Lower leg skin (tissue), 4 donors: ENCODE data around the gene KDM2B. TPM values are rescaled to one million over a fixed set of nuclear protein-coding genes. Genes with fewer than 3 reads are reported as not detected.

Experiments
- DNase-seq, 2 donors: peaks; one replicate each; pipeline ENCODE4 v3.0.0-alpha.2; 2019; ENCODE audit warnings: low spot score in 2 of 2
- H3K4me3 ChIP-seq: fragments of 200-600 bp; sonication (generic); 2 replicates; pipeline ENCODE4 v1.5.1; 2017; ENCODE audit warnings: mild to moderate bottlenecking, low read depth; ENCODE audit not compliant: poor library complexity, severe bottlenecking
- POLR2A ChIP-seq, 2 donors: fragments of 450-650 bp; IDR thresholded peaks; one replicate each; pipeline ENCODE4 v1.6.1; 2016 to 2017; ENCODE audit warnings: antibody characterized with exemption in 2 of 2, mild to moderate bottlenecking in 1 of 2, moderate library complexity in 1 of 2
- WGBS, 2 donors: methylation state at CpG; one replicate each; pipeline ENCODE4 v1.1.5; 2018; 5-methylcytosine and 5-hydroxymethylcytosine counted together
- intact Hi-C: fragments of 100-400 bp; cut with DNase I; formaldehyde crosslinking; loops from one replicate; pipeline ENCODE4 v1.15.0; 2023; ENCODE audit warnings: low total_unique reads
- total RNA-seq, 4 donors: library from RNA; depleted of rRNA; stranded (reverse); fragments of >200 nt; gene quantifications; one replicate each; pipeline ENCODE4 v1.1.0, GENCODE V29; 2016
- TF ChIP-seq, protein P1 (sequence below), 3 donors: fragments of 450-650 bp; IDR thresholded peaks; one replicate each; pipeline ENCODE4 v1.5.1; 2016; ENCODE audit warnings: antibody characterized with exemption in 3 of 3, mild to moderate bottlenecking in 3 of 3, moderate library complexity in 2 of 3

Gene KDM2B
- total RNA-seq, 4 donors from 2014 or later = 28.9 to 72.1 (median 47.9) TPM

DNA sequence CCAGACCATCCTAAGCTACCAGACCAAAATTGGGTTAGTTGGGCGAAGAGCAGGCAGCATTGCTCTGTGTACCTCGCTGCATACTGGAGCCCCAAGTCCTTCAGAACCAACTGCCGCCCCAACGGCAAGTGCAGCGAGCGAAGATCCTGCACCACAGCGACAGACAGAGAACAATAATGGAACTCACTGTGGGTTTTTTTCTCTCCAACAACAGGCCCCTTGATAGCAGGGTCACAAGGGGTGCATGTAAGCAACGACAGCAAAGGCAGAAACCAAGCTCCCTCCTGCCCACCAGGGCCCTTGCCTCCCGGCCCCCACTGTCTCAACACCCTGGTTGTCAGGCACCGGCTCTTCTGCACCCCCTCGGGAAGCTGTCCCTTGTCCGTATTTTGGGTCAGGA, 141.9 kb downstream of the KDM2B start:
- no peak for TF ChIP-seq POLR2A (IDR thresholded peaks at IDR 0.05)
- TF ChIP-seq, protein P1, sequence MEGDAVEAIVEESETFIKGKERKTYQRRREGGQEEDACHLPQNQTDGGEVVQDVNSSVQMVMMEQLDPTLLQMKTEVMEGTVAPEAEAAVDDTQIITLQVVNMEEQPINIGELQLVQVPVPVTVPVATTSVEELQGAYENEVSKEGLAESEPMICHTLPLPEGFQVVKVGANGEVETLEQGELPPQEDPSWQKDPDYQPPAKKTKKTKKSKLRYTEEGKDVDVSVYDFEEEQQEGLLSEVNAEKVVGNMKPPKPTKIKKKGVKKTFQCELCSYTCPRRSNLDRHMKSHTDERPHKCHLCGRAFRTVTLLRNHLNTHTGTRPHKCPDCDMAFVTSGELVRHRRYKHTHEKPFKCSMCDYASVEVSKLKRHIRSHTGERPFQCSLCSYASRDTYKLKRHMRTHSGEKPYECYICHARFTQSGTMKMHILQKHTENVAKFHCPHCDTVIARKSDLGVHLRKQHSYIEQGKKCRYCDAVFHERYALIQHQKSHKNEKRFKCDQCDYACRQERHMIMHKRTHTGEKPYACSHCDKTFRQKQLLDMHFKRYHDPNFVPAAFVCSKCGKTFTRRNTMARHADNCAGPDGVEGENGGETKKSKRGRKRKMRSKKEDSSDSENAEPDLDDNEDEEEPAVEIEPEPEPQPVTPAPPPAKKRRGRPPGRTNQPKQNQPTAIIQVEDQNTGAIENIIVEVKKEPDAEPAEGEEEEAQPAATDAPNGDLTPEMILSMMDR (IDR thresholded peaks at IDR 0.05) = no peak
- DNase-seq = peak in 1 of 2 donors; percentile 18
- intact Hi-C loops = no loop called here
- H3K4me3 ChIP-seq = no peak overlapping the region
- 87 to 93% methylated on average over 12 of the region's 12 CpGs for WGBS, 2 donors

DNA sequence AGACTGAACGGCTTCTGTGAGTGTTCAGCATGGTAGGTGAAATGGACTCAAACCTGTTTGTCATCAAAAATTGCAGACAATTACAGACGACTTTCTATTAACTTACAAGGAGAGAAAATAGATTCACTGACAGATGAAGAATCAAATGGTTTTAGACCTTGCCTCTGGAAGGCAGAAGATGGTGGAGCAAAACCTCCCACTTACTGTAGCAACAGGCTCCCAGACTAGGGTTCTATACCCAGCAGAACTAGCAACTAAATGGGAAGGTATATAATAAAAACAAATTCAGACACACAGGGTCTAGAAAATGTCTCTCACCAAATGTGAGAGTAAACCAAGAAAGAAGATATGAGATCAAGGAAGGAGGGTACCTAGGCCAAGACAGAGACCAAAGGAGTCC, 144.1 kb downstream of the KDM2B start:
- no peak overlapping the region for H3K4me3 ChIP-seq
- intact Hi-C loops = no loop called here
- no peak for TF ChIP-seq POLR2A (IDR thresholded peaks at IDR 0.05)
- TF ChIP-seq, protein P1 (IDR thresholded peaks at IDR 0.05) = no peak
- 86 to 94% methylated on average over 2 of the region's 2 CpGs for WGBS, 2 donors
- DNase-seq = no peak

DNA sequence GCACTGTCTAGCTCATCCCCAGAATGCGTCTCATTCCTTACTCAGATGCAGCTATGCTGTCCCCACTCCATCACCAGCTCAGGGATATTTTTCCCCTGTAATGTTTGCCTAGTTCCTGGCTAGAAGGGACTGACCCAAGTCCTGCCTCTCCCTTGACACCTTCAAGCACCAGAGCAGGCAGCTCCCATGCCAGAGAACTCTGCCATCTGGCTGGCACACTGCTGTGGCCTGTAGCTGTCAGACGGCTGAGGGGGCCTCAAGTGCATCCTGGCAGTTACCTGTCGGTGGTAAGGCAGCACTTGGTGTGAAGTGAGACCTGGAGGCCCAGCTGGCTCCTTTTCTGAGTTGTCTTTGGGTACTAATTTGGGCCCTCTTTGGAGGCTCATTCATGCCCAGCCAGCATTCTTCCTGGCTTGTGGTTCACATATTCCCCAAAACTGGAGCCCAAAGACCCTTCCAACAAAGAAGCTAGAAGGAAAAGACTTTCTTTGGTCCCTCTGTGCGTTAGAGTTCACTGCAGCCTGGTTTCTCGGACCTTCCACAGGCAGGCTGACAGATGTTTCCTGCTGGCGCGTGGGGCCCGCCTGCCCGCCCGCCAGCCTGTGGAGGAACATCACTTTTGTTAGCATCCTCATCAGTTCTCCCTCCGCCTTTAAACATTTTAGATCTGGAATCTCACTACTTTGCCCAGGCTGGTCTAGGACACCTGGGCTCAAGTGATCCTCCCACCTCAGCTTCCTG, 147.9 kb downstream of the KDM2B start:
- DNase-seq = peak in 1 of 2 donors; percentile 34
- H3K4me3 ChIP-seq = no peak overlapping the region
- intact Hi-C loops = no loop called here
- TF ChIP-seq POLR2A (IDR thresholded peaks at IDR 0.05) = no peak
- TF ChIP-seq, protein P1 (IDR thresholded peaks at IDR 0.05) = no peak
- WGBS, 2 donors = 85 to 89% methylated on average over 11 of the region's 11 CpGs

DNA sequence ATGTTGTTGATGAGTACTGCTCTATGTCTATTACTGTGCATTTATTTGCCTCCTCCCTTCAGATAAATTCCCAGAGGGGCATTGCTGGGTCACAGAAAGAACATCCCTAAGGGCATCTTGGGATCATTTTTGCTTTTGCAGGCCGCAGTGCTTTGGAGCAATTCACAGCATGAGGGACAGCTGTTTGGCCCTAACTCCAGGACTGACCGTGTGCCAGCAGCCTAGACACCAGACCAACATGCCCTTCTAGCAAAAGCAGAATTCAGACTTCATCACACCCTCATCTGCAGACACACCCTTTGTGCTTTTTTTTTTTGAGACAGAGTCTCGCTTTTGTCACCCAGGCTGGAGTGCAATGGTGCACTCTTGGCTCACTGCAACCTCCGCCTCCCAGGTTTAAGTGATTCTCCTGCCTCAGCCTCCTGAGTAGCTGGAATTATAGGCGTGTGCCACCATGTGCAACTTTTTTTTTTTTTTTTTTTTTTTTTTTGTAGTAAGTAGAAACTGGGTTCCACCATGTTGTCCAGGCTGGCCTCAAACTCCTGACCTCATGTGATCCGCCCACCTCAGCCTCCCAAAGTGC, 149.9 kb downstream of the KDM2B start:
- peak in 1 of 2 donors; percentile 34 for DNase-seq
- no peak overlapping the region for H3K4me3 ChIP-seq
- 84% methylated on average over 6 of the region's 6 CpGs for WGBS, 2 donors
- TF ChIP-seq, protein P1 (IDR thresholded peaks at IDR 0.05) = no peak
- no peak for TF ChIP-seq POLR2A (IDR thresholded peaks at IDR 0.05)
- intact Hi-C loops = no loop called here

DNA sequence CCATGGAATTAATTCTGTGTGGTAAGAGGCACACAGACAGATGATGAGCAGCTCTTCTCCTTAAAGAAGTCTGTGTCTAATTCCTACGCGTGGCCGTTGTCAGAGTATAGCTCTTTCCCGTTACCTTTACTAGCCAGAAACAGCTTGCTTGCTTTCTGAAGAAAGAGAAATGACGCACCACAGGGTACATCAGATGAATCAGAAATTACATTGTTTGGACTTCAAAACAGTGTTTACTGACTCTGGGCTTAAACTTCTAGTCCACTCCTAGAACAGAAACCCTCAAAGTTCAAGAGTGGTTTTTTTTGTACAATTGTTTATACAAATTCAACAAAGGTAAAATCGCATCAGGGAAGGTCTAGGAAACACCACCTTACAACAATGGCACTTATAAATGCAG, 151.9 kb downstream of the KDM2B start:
- intact Hi-C loops = no loop called here
- TF ChIP-seq POLR2A (IDR thresholded peaks at IDR 0.05) = no peak
- TF ChIP-seq, protein P1 (IDR thresholded peaks at IDR 0.05) = no peak
- H3K4me3 ChIP-seq = no peak overlapping the region
- peak in 1 of 2 donors; percentile 12 for DNase-seq
- WGBS, 2 donors = 94 to 97% methylated on average over 6 of the region's 6 CpGs
